ENCODE results near the gene CACNB4. TPM values are rescaled to one million over a fixed set of nuclear protein-coding genes. Genes with fewer than 3 reads are reported as not detected.

Gene CACNB4
- total RNA-seq, 1 experiment from 2014 or later: 1.7 TPM

GRCh38 chr2:151905963-151906632 lies 192.7 kb downstream of the CACNB4 start:
- Histone ChIP-seq H3K9me3 (ENCODE audit: control insufficient read depth, insufficient read depth, low read depth, low read length) (no peaks in the 10 kb centered on the region), H3K36me3 (ENCODE audit: control insufficient read depth, insufficient read depth, low read length) (no peaks in the 10 kb centered on the region), H3K4me1 (ENCODE audit: control insufficient read depth, insufficient read depth, low read length) (no peaks in the 10 kb centered on the region), H3K4me3 (ENCODE audit: low read depth in 2 of 2, low read length in 2 of 2) (no peak overlapping the region), H3K27ac (ENCODE audit: low read length) (no peak overlapping the region), H3K27me3 (ENCODE audit: control insufficient read depth, insufficient read depth, low read length) (no peaks in the 10 kb centered on the region; the same call in 1 of the 2 replicates)
- in situ Hi-C loops (cut with HindIII; ENCODE audit: low pct_unique_long_range_greater_than_20kb, low sequenced_read_pairs) (no loop called here), intact Hi-C loops (cut with micrococcal nuclease; ENCODE audit: unreplicated experiment) (no loop called here)
- no peak for ATAC-seq
- TF ChIP-seq REST (IDR thresholded peaks at IDR 0.05; ENCODE audit: insufficient read depth in 1 of 2, low read depth in 2 of 2, low read length in 1 of 2): no peak
- no peak for TF ChIP-seq POLR2AphosphoS5 (IDR thresholded peaks at IDR 0.05; ENCODE audit: low read depth, low read length)
- no peak for TF ChIP-seq TCF7L2 (IDR thresholded peaks at IDR 0.05; ENCODE audit: low read depth, low read length)
- no peak for TF ChIP-seq CTCF (IDR thresholded peaks at IDR 0.05)
- TF ChIP-seq SIN3A (IDR thresholded peaks at IDR 0.05; ENCODE audit: borderline replicate concordance, insufficient read depth, low read depth, low read length): no peak
- POLR2A ChIA-PET: interaction anchor here (0.5 kb wide), 1 partner anchor 57 kb away, joined by 10 read pairs; no protein-coding TSS in a partner anchor
- no TSS peak for BruUV-seq (replicated peaks)
- CTCF ChIA-PET: interaction anchor here (0.7 kb wide), 1 partner anchor 25 kb away, joined by 3 read pairs; no protein-coding TSS in a partner anchor
- DNase-seq (ENCODE audit: low read depth, low spot score): no peak

GRCh38 chr2:151904807-151905206 lies 194.0 kb downstream of the CACNB4 start:
- in situ Hi-C loops (cut with HindIII; ENCODE audit: low pct_unique_long_range_greater_than_20kb, low sequenced_read_pairs) (no loop called here), intact Hi-C loops (cut with micrococcal nuclease; ENCODE audit: unreplicated experiment) (no loop called here)
- CTCF ChIA-PET: no interaction called here
- H3K36me3 ChIP-seq (ENCODE audit: control insufficient read depth, insufficient read depth, low read length): no peaks in the 10 kb centered on the region
- ATAC-seq (no peak), DNase-seq (ENCODE audit: low read depth, low spot score) (no peak)
- no peak overlapping the region for H3K27ac ChIP-seq (ENCODE audit: low read length)
- peaks cover 3% of the 10 kb centered on the region; the same call in 1 of the 2 replicates for H3K27me3 ChIP-seq (ENCODE audit: control insufficient read depth, insufficient read depth, low read length)
- no peaks in the 10 kb centered on the region for H3K4me1 ChIP-seq (ENCODE audit: control insufficient read depth, insufficient read depth, low read length)
- no peak overlapping the region for H3K4me3 ChIP-seq (ENCODE audit: low read depth in 2 of 2, low read length in 2 of 2)
- POLR2A ChIA-PET: no interaction called here
- no peaks in the 10 kb centered on the region for H3K9me3 ChIP-seq (ENCODE audit: control insufficient read depth, insufficient read depth, low read depth, low read length)
- no TSS peak for BruUV-seq (replicated peaks)
- TF ChIP-seq REST (IDR thresholded peaks at IDR 0.05; ENCODE audit: insufficient read depth in 1 of 2, low read depth in 2 of 2, low read length in 1 of 2) (no peak), POLR2AphosphoS5 (IDR thresholded peaks at IDR 0.05; ENCODE audit: low read depth, low read length) (no peak), SIN3A (IDR thresholded peaks at IDR 0.05; ENCODE audit: borderline replicate concordance, insufficient read depth, low read depth, low read length) (no peak), TCF7L2 (IDR thresholded peaks at IDR 0.05; ENCODE audit: low read depth, low read length) (no peak), CTCF (IDR thresholded peaks at IDR 0.05) (no peak)

Measured in Panc1 (cell line).